Measurements from ENCODE around the gene LYZL4. TPM values are rescaled to one million over a fixed set of nuclear protein-coding genes. Genes with fewer than 3 reads are reported as not detected.

Gene LYZL4, protein sequence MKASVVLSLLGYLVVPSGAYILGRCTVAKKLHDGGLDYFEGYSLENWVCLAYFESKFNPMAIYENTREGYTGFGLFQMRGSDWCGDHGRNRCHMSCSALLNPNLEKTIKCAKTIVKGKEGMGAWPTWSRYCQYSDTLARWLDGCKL
- not detected in 5 replicates for total RNA-seq (2022; extraction: Qiagen RNA extraction; ENCODE audit: low read depth)

GRCh38 chr3:42410370-42411131 is at the start of gene LYZL4:
LYZL4 (minus strand) TSS chr3:42410610; CDS start chr3:42407251, 3,359 bp downstream.

Other genes starting within 250 kb of the LYZL4 start
- gene CCK, start 144.4 kb downstream of the LYZL4 start, total RNA-seq (2022; extraction: Qiagen RNA extraction; ENCODE audit: low read depth), result 1.2 to 2.4 TPM (median 1.8 TPM) in 5 replicates
- 0.54 to 0.73 TPM (median 0.58 TPM) in 5 replicates for gene VIPR1, start 92.0 kb upstream of the LYZL4 start, total RNA-seq (2022; extraction: Qiagen RNA extraction; ENCODE audit: low read depth)
- gene SEC22C, start 171.4 kb upstream of the LYZL4 start, total RNA-seq (2022; extraction: Qiagen RNA extraction; ENCODE audit: low read depth), result 28.1 to 33.1 TPM (median 31.0 TPM) in 5 replicates
- gene SS18L2, start 180.2 kb upstream of the LYZL4 start, total RNA-seq (2022; extraction: Qiagen RNA extraction; ENCODE audit: low read depth), result 19.0 to 21.7 TPM (median 20.3 TPM) in 5 replicates
- 9.2 to 13.9 TPM (median 11.6 TPM) in 5 replicates for gene NKTR, start 190.1 kb upstream of the LYZL4 start, total RNA-seq (2022; extraction: Qiagen RNA extraction; ENCODE audit: low read depth)
- 4.7 to 7.5 TPM (median 5.9 TPM) in 5 replicates for gene ZBTB47, start 243.1 kb upstream of the LYZL4 start, total RNA-seq (2022; extraction: Qiagen RNA extraction; ENCODE audit: low read depth)

Measured in A549 treated with CpdA at 1 μM for 4 hours (cell line).